ENCODE data around the gene IL36RN.

Gene IL36RN

GRCh38 chr2:113050921-113051895 is 7.8 kb upstream of the IL36RN start:
- DNase-seq (ENCODE audit: low spot score), result no peak

DNA sequence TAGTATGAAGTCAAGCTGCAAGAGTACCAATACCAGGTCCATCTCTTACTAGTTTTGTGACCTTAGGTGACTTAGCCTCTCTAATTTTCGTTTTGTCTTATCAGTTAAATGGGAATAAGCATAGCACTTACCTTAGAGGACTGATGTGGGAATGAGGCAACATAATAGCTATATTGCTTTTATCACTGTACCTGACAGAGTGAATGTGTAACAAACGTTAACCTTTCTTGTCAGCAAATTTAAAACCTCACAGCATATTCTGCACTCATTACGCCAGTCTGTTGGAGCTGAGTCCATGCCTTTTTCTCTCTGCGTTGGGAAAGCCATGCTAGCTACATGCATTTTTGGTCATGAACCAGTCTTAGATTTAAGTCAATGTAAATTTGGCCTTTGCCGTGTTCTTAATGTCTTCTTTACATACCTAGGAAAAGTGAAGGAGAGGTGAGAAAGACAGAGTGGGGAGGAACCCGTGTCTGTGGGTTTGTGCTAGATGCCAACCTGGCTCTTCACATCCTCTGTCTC is 6.5 kb upstream of the IL36RN start, which contains the start of gene IL36B:
TSS of gene IL36B (minus strand) at position 472 of the 522 bp plus-strand sequence.
- no peak for DNase-seq (ENCODE audit: low spot score)

GRCh38 chr2:113053666-113054065 is 5.3 kb upstream of the IL36RN start:
- no peak for DNase-seq (ENCODE audit: low spot score)

DNA sequence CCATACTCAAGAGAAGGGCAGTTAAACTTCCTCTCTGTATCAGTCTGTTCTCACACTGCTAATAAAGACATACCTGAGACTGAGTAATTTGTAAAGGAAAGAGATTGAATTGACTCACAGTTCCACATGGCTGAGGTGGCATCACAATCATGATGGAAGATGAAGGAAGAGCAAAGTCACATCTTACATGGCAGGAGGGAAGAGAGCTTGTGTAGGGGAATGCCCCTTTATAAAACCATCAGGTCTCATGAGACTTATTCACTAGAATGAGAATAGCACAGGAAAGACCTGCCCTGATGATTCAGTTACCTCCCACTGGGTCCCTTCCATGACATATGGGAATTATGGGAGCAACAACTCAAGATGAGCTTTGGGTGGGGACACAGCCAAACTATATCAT is 4.9 kb upstream of the IL36RN start:
- no peak for DNase-seq (ENCODE audit: low spot score)

DNA sequence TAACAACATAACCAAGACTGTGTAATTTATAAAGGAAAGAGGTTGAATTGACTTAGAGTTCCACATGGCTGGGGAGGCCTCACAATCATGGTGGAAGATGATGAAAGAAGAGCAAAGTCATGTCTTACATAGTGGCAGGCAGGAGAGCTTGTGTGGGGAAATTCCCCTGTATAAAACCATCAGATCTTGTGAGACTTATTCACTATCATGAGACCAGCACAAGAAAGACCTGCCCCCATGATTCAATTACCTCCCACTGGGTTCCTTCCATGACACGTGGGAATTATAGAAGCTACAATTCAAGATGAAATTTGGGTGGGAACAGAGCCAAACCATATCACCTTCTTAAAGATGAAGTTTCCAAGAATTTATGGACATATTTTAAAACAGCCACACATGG is 2.5 kb upstream of the IL36RN start:
- DNase-seq (ENCODE audit: low spot score), result no peak

GRCh38 chr2:113057117-113057516 is 1.9 kb upstream of the IL36RN start:
- DNase-seq (ENCODE audit: low spot score), result no peak

DNA sequence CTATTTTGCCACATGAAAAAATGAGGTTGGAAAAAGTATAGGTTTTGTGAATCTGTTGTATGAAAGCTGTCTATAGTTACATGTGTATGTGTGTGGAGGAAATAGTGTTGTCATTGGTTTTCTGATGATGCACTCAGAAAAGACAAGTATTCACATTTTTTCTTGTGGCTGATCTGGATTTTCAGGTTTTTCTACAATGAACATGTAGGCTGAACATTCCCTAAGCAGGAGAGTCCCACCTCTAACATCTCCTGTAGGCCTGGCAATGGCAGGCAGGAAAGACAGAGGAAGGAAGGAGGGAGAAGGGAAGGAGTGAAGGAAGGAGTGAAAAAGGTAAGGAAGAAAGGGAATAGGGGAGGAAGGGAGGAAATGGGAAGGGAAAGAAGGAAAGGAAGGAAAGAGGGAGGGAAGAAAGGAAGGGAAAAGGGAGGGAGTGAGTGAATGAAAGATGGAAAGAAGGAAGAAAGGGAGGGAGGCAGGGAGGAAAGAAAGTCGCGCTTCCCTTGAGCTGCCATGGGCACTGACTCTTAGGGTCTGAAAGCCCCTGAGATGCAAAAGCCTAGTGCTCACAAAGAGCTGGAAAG is 495 bp upstream of the IL36RN start:
- no peak for DNase-seq (ENCODE audit: low spot score)

DNA sequence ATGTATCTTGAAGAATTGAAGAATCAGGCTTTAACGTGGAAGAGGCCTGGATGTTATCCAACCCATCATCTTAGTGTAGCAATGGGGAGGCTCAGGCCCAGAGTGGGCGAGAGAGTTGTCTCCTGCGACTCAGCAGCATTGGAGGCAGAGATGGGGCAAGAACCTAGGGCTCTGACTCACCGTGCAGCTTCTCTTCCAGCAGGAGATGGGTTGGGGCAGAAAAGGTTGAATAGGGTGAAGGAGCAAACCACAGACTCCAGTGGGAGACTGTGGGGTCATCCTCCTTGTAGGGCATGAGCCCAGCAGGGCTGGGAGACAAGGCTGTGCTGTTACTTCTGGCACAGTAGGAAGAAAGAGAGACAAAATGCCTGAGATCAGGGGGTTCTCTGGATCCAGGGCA is 1.4 kb downstream of the IL36RN start:
- no peak for DNase-seq (ENCODE audit: low spot score)

- DNase-seq (ENCODE audit: low spot score), result no peak
These were observed 1.8 kb downstream of the IL36RN start for GRCh38 chr2:113060796-113061195.

DNA sequence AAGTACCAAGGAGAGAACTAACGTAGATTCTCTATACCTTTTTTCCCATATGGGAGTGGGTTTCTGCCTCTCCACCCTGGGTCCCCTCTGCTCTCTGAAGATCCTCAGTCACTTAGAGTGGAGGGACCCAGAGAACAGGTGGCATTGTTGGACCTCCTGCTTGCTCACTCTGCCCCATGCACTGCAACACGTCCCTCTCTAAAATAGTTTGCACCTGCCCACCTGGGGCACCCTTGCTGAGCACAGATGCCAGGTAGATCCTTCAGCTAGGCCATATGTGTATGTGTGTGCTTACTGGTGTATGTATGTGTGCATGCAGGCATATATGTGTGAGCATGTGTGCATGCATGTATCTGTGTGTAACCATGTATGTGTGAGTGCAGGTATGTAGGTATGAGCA is 2.2 kb downstream of the IL36RN start:
- DNase-seq (ENCODE audit: low spot score), result no peak

DNA sequence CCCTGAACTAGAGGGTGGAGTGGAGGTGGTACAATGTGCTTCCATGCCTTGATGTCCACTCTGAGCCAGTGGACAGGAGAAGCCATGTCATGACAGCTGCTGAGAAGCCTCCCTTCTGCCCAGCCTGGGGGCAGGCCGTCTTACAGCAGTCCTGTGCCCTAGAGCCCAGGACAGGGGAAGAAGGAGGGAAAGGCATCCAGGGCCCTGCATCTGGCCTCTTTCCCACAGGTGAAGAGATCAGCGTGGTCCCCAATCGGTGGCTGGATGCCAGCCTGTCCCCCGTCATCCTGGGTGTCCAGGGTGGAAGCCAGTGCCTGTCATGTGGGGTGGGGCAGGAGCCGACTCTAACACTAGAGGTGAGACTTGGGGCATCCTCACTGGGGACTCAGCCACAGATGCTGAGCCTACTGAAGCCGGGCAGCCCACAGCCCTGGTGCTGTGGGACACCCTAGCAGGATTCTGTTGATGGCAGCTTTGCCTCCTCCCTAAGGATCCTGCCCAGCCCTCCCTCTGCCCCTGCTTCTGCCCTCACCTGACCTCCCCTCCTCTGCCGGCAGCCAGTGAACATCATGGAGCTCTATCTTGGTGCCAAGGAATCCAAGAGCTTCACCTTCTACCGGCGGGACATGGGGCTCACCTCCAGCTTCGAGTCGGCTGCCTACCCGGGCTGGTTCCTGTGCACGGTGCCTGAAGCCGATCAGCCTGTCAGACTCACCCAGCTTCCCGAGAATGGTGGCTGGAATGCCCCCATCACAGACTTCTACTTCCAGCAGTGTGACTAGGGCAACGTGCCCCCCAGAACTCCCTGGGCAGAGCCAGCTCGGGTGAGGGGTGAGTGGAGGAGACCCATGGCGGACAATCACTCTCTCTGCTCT is 3.1 kb downstream of the IL36RN start:
- DNase-seq (ENCODE audit: low spot score), result no peak

GRCh38 chr2:113064281-113064680 is 5.3 kb downstream of the IL36RN start:
- DNase-seq (ENCODE audit: low spot score), result no peak

GRCh38 chr2:113064898-113065297 is 5.9 kb downstream of the IL36RN start:
- DNase-seq (ENCODE audit: low spot score), result no peak

GRCh38 chr2:113067681-113068080 is 8.7 kb downstream of the IL36RN start, which contains the start of gene IL1F10:
TSS of gene IL1F10 (plus strand) at chr2:113067970. CDS start at chr2:113072739, 4,769 bp downstream.
- no peak for DNase-seq (ENCODE audit: low spot score)

- no peak for DNase-seq (ENCODE audit: low spot score)
These were observed 9.3 kb downstream of the IL36RN start for GRCh38 chr2:113068249-113068648.

DNA sequence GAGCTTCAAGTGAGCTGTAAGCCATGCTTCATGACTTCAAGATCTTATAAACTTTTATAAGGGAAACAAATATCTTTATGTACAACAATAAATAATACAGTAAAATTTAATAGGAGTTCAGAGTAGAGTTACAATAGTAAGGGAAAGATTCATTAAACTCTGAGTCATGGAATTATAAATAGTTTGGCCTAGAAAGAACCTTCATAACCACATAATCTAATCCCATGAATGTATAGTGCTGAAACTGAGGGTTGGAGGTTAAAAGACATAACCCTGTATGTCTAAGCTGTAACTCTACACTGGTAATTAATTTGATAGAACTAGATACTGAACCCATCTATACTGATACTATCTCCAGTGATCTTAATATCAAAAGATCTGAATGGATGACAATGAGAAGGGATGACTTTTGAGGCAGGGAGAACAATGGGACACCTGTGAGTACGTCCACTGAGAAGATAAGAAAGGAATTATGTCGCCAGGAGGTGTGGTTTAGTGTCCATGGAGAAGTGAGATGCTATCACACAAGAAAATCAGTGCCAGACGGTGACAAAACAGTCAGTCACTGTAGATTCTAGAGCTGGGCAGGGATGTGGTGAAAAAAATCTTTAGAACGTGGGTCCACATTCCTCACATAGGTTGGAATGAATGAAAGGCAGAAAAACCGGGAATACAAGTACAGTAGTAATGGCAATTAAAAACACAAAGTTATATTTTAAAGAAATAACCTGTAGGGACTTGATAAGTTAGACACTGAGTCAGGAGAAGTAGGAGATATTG is 9.9 kb downstream of the IL36RN start:
- no peak for DNase-seq (ENCODE audit: low spot score)

DNA sequence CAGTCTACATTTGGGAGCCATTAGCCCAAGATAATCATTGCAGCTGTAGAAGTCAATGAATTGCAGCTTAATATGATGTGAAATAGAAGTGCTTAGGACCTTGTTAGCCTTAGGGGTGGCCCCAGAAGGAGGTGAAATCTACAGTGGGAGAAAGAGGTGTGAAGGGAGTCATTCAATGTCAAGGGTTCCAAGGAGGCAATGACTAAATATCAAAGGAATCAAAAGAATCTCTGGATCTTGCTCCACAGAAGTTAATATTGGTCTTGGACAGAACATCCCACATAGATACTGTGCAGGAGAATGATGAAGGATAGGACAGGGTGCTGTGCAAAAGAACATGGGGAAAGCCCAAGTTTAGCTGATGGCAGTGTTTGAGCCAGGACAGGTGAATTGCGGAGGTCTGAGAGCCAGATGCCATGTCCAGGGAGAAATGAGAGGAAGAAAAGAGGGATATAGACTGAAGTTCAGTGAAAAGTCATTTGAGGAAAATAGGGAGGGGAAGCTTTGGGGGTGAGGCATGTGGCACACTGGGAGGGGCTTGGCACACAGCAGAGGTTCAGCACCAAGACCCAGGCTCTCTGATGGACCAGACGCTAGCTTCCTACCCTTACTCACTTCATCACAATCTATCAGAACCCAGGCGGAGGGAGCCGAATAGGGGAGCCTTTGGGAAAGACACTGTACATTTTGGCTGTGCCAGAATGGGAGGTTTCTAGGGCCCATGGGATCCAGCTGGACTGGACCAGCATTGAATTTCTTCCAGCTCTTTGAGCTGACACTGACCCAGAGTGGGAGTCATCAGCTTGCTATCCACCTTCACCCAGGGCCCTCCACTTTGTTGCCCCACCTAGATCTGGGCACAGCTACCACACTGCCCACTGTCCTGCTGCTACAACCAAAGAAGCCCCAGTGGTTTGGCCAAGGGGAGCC is 10.9 kb downstream of the IL36RN start:
- DNase-seq (ENCODE audit: low spot score), result no peak

GRCh38 chr2:113070606-113070975 is 11.6 kb downstream of the IL36RN start:
- no peak for DNase-seq (ENCODE audit: low spot score)

- no peak for DNase-seq (ENCODE audit: low spot score)
These were observed 13.6 kb downstream of the IL36RN start for GRCh38 chr2:113072584-113072983.

GRCh38 chr2:113073325-113073834 is 14.4 kb downstream of the IL36RN start:
- DNase-seq (ENCODE audit: low spot score), result no peak

Data from germinal center (tissue), 1 donor.